Measurements from ENCODE around the gene TIAL1.

DNA sequence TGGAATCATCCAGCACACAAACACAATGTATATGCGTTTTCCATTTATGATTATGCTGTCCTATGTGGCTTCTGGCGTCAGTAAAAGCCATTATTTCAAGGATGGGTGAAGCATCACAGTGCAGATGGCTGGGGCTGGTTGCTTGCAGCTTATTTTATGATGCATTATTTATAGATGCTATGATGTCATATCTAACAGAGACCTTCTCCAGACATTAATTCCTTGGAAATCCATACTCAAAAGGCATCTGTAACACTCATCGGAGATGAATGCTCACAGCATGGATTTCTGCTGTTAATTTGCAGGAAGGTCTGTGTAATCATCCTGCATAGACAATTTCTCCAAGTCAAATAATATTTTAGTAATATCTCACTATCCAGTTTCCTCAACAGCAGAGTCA lies 61.5 kb downstream of the TIAL1 start:
- TF ChIP-seq POLR2A (IDR thresholded peaks at IDR 0.05) (no peak), CTCF (IDR thresholded peaks at IDR 0.05 in 8 of 11, conservative IDR thresholded peaks at IDR 0.05 in 3 of 11) (no peak)
